ENCODE results near the gene DPYSL5. TPM values are rescaled to one million over a fixed set of nuclear protein-coding genes. Genes with fewer than 3 reads are reported as not detected.

DPYSL5 gene
- total and polyA plus RNA-seq, 2 donors from 2014 or later = not detected

- Histone ChIP-seq H3K4me3 (ENCODE audit: low read length in 3 of 3) (no peak overlapping the region), H3K36me3 (ENCODE audit: control insufficient read depth in 2 of 3, insufficient read depth in 3 of 3, low read length in 3 of 3) (no peaks in the 10 kb centered on the region), H3K27me3 (ENCODE audit: control insufficient read depth, insufficient read depth, low read length) (no peaks in the 10 kb centered on the region), H3K27ac (ENCODE audit: low read depth in 2 of 2, low read length in 2 of 2) (no peak overlapping the region), H3K9ac (ENCODE audit: low read length in 3 of 3) (no peak overlapping the region), H3K4me1 (ENCODE audit: control insufficient read depth in 2 of 3, insufficient read depth in 2 of 3, low read depth in 1 of 3, low read length in 3 of 3) (peaks cover 0 to 12% (median 12%) of the 10 kb centered on the region in 3 donors), H3K9me3 (ENCODE audit: control insufficient read depth in 2 of 3, insufficient read depth in 1 of 3, low read length in 3 of 3) (no peaks in the 10 kb centered on the region)
- intact Hi-C loops (cut with DNase I) = no loop called here
- no peak for TF ChIP-seq CTCF (IDR thresholded peaks at IDR 0.05; ENCODE audit: borderline replicate concordance, extremely low read depth, insufficient read depth)
- FAIRE-seq = no peak
- no peak for DNase-seq
Observed at GRCh38 chr2:26986576-26986975, 138.6 kb downstream of the DPYSL5 start.

GRCh38 chr2:26988058-26988860, 140.3 kb downstream of the DPYSL5 start:
- no peak for FAIRE-seq
- Histone ChIP-seq H3K27me3 (ENCODE audit: control insufficient read depth, insufficient read depth, low read length) (no peaks in the 10 kb centered on the region), H3K9me3 (ENCODE audit: control insufficient read depth in 2 of 3, insufficient read depth in 1 of 3, low read length in 3 of 3) (no peaks in the 10 kb centered on the region), H3K36me3 (ENCODE audit: control insufficient read depth in 2 of 3, insufficient read depth in 3 of 3, low read length in 3 of 3) (no peaks in the 10 kb centered on the region), H3K4me1 (ENCODE audit: control insufficient read depth in 2 of 3, insufficient read depth in 2 of 3, low read depth in 1 of 3, low read length in 3 of 3) (peaks cover 0 to 3% (median 0%) of the 10 kb centered on the region in 3 donors), H3K4me3 (ENCODE audit: low read length in 3 of 3) (no peak overlapping the region), H3K27ac (ENCODE audit: low read depth in 2 of 2, low read length in 2 of 2) (no peak overlapping the region), H3K9ac (ENCODE audit: low read length in 3 of 3) (no peak overlapping the region)
- DNase-seq = no peak
- intact Hi-C loops (cut with DNase I) = no loop called here
- TF ChIP-seq CTCF (IDR thresholded peaks at IDR 0.05; ENCODE audit: borderline replicate concordance, extremely low read depth, insufficient read depth) = no peak

GRCh38 chr2:26989156-26989555, 141.2 kb downstream of the DPYSL5 start:
- TF ChIP-seq CTCF (IDR thresholded peaks at IDR 0.05; ENCODE audit: borderline replicate concordance, extremely low read depth, insufficient read depth) = no peak
- Histone ChIP-seq H3K27ac (ENCODE audit: low read depth in 2 of 2, low read length in 2 of 2) (no peak overlapping the region), H3K9ac (ENCODE audit: low read length in 3 of 3) (no peak overlapping the region), H3K4me1 (ENCODE audit: control insufficient read depth in 2 of 3, insufficient read depth in 2 of 3, low read depth in 1 of 3, low read length in 3 of 3) (peaks cover 0 to 3% (median 0%) of the 10 kb centered on the region in 3 donors), H3K4me3 (ENCODE audit: low read length in 3 of 3) (no peak overlapping the region), H3K36me3 (ENCODE audit: control insufficient read depth in 2 of 3, insufficient read depth in 3 of 3, low read length in 3 of 3) (no peaks in the 10 kb centered on the region), H3K9me3 (ENCODE audit: control insufficient read depth in 2 of 3, insufficient read depth in 1 of 3, low read length in 3 of 3) (no peaks in the 10 kb centered on the region), H3K27me3 (ENCODE audit: control insufficient read depth, insufficient read depth, low read length) (no peaks in the 10 kb centered on the region)
- DNase-seq (no peak), FAIRE-seq (no peak)
- intact Hi-C loops (cut with DNase I) = no loop called here

Data from kidney (tissue), 14 donors.